ENCODE measurements around the gene MBTD1.
"Not testable (repeated sequence)": the region's sequence is repeated elsewhere in the genome, so short reads cannot be mapped to it uniquely, and the experiment has no call there.

Gene MBTD1

GRCh38 chr17:51188271-51188833 lies 71.5 kb downstream of the MBTD1 start:
- DNase-seq (ENCODE audit: low spot score): no peak

GRCh38 chr17:51185763-51186332 lies 74.0 kb downstream of the MBTD1 start:
- no peak for DNase-seq (ENCODE audit: low spot score)

GRCh38 chr17:51184124-51184523 lies 75.7 kb downstream of the MBTD1 start:
- DNase-seq (ENCODE audit: low spot score): no peak

DNA sequence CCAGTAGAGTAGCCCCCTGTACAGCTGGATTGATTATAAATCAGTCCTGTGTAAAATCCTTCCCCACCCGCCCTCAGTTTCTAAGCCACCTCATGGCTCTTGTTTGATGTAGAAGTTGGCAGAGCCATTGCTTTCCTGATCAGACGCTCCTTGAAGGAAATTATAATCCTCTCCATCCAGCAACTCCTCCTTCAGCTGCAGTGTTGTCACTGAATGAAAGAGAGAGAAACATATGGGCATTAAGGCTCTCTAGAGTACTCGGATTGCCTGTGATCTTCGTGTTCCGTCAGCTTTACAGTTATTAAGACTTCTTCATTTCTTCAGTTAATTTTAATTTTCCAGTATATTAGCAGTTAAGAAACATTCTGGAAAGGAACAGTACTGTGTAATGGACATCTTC lies 79.4 kb downstream of the MBTD1 start:
- no peak for DNase-seq (ENCODE audit: low spot score)

DNA sequence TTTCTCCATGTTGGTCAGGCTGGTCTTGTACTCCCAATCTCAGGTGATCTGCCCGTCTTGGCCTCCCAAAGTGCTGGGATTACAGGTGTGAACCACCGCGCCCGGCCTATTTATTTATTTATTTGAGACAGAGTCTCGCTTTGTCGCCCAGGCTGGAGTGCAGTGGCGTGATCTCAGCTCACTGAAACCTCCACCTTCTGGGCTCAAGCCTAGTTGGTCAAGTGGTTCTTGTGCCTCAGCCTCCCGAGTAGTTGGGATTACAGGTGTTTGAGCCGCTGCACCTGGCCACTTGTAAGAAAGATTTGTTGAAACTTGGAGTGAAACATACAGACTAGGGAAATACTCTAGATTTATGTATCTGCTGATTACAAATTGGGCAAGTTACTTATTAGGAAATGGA lies 87.8 kb downstream of the MBTD1 start:
- DNase-seq (ENCODE audit: low spot score): not testable (repeated sequence)

DNA sequence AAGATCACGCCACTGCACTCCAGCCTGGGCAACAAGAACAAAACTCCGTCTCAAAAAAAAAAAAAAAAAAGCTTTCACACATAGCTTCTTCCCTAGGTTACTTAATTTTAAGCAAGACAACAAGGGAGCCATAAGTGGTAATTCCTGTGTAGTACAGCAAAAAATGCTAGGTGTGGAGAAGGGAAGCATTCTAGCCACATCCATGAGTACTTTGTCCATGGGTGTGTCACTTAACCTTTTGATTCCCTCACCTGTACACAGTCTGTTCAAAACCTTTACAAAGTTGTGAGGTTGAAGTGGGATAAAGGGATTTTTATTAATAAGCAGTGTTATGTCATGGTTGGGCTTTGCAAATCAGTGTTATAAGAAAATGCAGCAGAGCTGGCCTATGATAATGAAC lies 89.1 kb downstream of the MBTD1 start:
- no peak for DNase-seq (ENCODE audit: low spot score)

GRCh38 chr17:51169340-51169739 lies 90.5 kb downstream of the MBTD1 start:
- no peak for DNase-seq (ENCODE audit: low spot score)

- peak; percentile 69 for DNase-seq (ENCODE audit: low spot score)
Observed at GRCh38 chr17:51166987-51167931, 92.6 kb downstream of the MBTD1 start.

DNA sequence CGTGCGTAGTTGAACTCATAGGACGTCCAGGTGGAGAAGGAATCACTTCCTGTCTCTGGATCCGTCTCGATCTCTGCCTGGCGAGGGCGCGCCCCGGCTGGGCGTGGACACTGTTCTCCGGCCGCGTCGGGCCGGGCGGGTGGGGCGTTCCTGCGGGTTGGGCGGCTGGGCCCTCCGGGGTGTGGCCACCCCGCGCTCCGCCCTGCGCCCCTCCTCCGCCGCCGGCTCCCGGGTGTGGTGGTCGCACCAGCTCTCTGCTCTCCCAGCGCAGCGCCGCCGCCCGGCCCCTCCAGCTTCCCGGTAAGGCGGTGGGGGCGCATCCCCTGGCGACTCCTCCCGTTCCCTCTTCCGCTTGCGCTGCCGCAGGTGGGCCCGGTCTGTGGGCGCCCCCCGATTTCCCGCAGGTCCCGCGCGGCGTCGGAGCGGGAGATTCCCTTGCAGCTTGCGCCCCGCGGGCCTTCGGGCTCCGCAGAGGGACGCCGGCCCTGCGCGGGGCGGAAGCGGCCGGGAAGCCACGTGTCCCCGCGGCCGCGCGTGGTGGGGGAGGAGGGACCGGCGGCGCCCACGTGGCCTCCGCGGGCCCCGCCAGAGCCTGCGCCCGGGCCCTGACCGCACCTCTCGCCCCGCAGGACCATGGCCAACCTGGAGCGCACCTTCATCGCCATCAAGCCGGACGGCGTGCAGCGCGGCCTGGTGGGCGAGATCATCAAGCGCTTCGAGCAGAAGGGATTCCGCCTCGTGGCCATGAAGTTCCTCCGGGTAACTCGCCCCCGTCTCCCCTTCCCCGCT lies 93.5 kb downstream of the MBTD1 start, which contains the start of gene NME2:
Gene NME2, plus strand, starts transcription at position 214 of the 789 bp plus-strand sequence. Its CDS starts 420 bp downstream, at position 634.
- peak; percentile 82 for DNase-seq (ENCODE audit: low spot score)

GRCh38 chr17:51165680-51166197 lies 94.1 kb downstream of the MBTD1 start:
- DNase-seq (ENCODE audit: low spot score): peak; percentile 32

GRCh38 chr17:51164911-51165679 lies 94.8 kb downstream of the MBTD1 start:
- peak; percentile 40 for DNase-seq (ENCODE audit: low spot score)

DNA sequence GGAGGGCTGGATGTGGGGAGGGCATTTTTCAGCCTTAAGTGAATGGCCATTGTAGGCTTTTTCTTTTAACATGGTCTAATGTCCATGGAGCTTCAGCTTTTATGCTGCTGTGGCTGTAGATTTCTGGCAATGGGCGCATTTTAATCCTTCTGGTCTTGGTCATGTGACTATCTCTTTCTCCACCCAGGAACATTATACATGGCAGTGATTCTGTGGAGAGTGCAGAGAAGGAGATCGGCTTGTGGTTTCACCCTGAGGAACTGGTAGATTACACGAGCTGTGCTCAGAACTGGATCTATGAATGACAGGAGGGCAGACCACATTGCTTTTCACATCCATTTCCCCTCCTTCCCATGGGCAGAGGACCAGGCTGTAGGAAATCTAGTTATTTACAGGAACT lies 98.3 kb downstream of the MBTD1 start:
- no peak for DNase-seq (ENCODE audit: low spot score)

- no peak for DNase-seq (ENCODE audit: low spot score)
Observed at GRCh38 chr17:51159604-51160003, 100.2 kb downstream of the MBTD1 start.

- DNase-seq (ENCODE audit: low spot score): no peak
Observed at GRCh38 chr17:51155416-51155815, 104.4 kb downstream of the MBTD1 start.

DNA sequence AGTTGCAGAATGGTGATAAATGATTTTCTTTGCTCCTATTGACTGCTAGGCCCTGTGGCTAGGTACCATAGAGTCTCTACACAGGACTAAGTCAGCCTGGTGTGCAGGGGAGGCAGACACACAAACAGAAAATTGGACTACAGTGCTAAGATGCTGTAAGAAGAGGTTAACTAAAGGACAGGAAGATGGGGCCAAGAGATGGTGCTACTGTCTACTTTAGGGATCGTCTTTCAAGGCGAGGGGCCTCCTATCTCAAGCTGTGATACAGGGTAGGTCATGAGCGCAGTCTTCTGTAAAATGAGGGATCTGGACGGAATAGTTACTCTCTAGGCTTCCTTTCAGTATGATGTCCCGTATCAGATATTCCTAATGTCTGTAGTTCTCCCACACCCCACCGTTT lies 105.7 kb downstream of the MBTD1 start:
- DNase-seq (ENCODE audit: low spot score): peak; percentile 14

DNA sequence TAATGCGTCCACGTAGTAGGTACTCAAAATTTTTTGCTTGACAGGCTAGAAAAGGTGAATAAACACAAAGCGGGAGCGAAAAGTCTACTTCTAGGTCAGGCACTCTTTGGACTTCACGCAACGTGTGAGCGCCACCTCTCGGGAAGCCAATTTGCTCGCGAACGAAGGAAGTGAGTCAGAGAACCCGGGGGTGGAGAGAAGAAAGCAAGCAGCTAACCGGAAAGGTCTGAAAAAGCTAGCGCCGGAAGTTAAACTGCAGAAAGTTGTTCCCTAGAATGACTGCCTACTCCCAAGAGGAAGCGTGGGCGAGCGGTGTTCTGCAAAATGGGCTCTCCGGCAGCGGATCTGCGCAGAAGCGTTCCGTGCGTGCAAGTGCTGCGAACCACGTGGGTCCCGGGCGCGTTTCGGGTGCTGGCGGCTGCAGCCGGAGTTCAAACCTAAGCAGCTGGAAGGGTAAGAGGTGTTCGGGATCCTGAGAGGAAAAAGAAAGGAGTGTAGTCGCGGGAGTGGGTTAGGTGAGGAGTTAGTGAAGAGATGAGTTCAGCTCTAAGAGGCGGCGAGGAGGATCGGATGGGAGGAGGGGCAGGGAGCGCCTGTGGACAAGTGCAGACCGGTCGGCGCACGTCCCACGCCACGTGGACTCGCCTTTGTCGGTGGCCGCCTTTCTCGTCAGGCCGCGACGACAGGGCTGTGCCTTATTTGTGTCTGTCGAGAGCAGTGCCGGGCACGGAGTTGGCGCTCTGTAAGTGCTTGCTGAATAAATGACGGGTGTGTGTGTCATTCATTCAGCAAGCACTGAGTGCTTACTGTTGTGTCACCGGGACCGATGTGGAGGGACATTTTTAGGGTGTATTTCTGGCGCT lies 106.4 kb downstream of the MBTD1 start, which contains the start of gene NME1:
Gene NME1, plus strand, starts transcription at position 350 of the 863 bp plus-strand sequence. CDS start 2,096 bp downstream, outside the sequence.
- DNase-seq (ENCODE audit: low spot score): peak; percentile 100

GRCh38 chr17:51152766-51153209 lies 107.1 kb downstream of the MBTD1 start:
- peak; percentile 60 for DNase-seq (ENCODE audit: low spot score)

- no peak for DNase-seq (ENCODE audit: low spot score)
Observed at GRCh38 chr17:51150932-51151331, 108.9 kb downstream of the MBTD1 start.

GRCh38 chr17:51149163-51149562 lies 110.7 kb downstream of the MBTD1 start:
- no peak for DNase-seq (ENCODE audit: low spot score)

DNA sequence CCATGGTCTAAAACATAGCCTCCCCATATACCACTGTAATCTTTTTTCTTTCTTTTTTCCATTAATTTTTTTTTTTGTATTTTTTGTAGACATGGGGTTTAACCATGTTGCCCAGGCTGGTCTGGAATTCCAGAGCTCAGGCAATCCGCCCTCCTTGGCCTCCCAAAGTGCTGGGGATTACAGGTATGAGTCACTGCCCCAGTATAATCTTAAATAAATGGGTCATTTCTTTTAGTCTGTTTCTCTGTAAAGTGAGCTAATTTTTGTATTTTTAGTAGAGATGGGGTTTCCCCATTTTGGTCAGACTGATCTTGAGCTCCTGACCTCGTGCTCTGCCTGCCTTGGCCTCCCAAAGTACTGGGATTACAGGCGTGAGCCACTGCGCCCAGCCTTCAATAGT lies 112.2 kb downstream of the MBTD1 start:
- no peak for DNase-seq (ENCODE audit: low spot score)

Measured in SW480 (cell line).